Measurements from ENCODE around the gene ARHGAP26. TPM values are rescaled to one million over a fixed set of nuclear protein-coding genes. Genes with fewer than 3 reads are reported as not detected.
"Not testable (repeated sequence)": the region's sequence is repeated elsewhere in the genome, so short reads cannot be mapped to it uniquely, and the experiment has no call there.

The ARHGAP26 gene
- total and polyA plus RNA-seq, 5 donors from 2014 or later: 2.8 to 40.5 (median 5.4) TPM

GRCh38 chr5:142981886-142982820, 212.0 kb downstream of the ARHGAP26 start:
- Mint-ChIP-seq H3K27me3 (no peaks in the 10 kb centered on the region), H3K4me1 (peaks cover 6 to 17% (median 11%) of the 10 kb centered on the region in 4 donors), H3K9me3 (peaks cover 0 to 4% (median 0%) of the 10 kb centered on the region in 7 donors), H3K4me3 (no peak overlapping the region), H3K36me3 (no peaks in the 10 kb centered on the region), H3K27ac (peak overlapping the region in 2 of 3 donors; percentile 20 to 44)
- no peaks in the 10 kb centered on the region for H3K9me3 ChIP-seq (ENCODE audit: control insufficient read depth in 2 of 2, low read length in 2 of 2)
- no peak overlapping the region for H3K4me3 ChIP-seq (ENCODE audit: low read depth, low read length)
- H3K36me3 ChIP-seq (ENCODE audit: control insufficient read depth, insufficient read depth, low read length): no peaks in the 10 kb centered on the region
- ATAC-seq (ENCODE audit: low read depth in 2 of 2) (no peak), DNase-seq (no peak)
- H3K27ac ChIP-seq (ENCODE audit: insufficient read depth, low read length, poor library complexity, severe bottlenecking): no peak overlapping the region
- no peaks in the 10 kb centered on the region for H3K4me1 ChIP-seq (ENCODE audit: control insufficient read depth, insufficient read depth, low read length, poor library complexity, severe bottlenecking)
- no peaks in the 10 kb centered on the region for H3K27me3 ChIP-seq (ENCODE audit: control insufficient read depth, insufficient read depth, low read length)

GRCh38 chr5:142982821-142983200, 212.6 kb downstream of the ARHGAP26 start:
- no peaks in the 10 kb centered on the region for H3K36me3 Mint-ChIP-seq
- H3K36me3 ChIP-seq (ENCODE audit: control insufficient read depth, insufficient read depth, low read length): no peaks in the 10 kb centered on the region

GRCh38 chr5:142984011-142984410, 213.8 kb downstream of the ARHGAP26 start:
- Mint-ChIP-seq H3K27me3 (no peaks in the 10 kb centered on the region), H3K4me1 (peaks cover 0 to 14% (median 8%) of the 10 kb centered on the region in 4 donors), H3K36me3 (peaks cover 8% of the 10 kb centered on the region), H3K9me3 (peaks cover 0 to 13% (median 5%) of the 10 kb centered on the region in 7 donors), H3K27ac (no peak overlapping the region), H3K4me3 (no peak overlapping the region)
- Histone ChIP-seq H3K9me3 (ENCODE audit: control insufficient read depth in 2 of 2, low read length in 2 of 2) (no peaks in the 10 kb centered on the region), H3K4me1 (ENCODE audit: control insufficient read depth, insufficient read depth, low read length, poor library complexity, severe bottlenecking) (no peaks in the 10 kb centered on the region), H3K4me3 (ENCODE audit: low read depth, low read length) (no peak overlapping the region), H3K27ac (ENCODE audit: insufficient read depth, low read length, poor library complexity, severe bottlenecking) (no peak overlapping the region), H3K36me3 (ENCODE audit: control insufficient read depth, insufficient read depth, low read length) (no peaks in the 10 kb centered on the region), H3K27me3 (ENCODE audit: control insufficient read depth, insufficient read depth, low read length) (no peaks in the 10 kb centered on the region)
- no peak for DNase-seq
- no peak for ATAC-seq (ENCODE audit: low read depth in 2 of 2)

More at GRCh38 chr5:142982821-142983200, 212.6 kb downstream of the ARHGAP26 start:
- DNase-seq (no peak), ATAC-seq (ENCODE audit: low read depth in 2 of 2) (no peak)
- Mint-ChIP-seq H3K27me3 (no peaks in the 10 kb centered on the region), H3K9me3 (peaks cover 0 to 4% (median 0%) of the 10 kb centered on the region in 7 donors), H3K4me3 (no peak overlapping the region), H3K27ac (peak overlapping the region in 2 of 3 donors; percentile 20 to 44), H3K4me1 (peaks cover 2 to 17% (median 9%) of the 10 kb centered on the region in 4 donors)
- Histone ChIP-seq H3K9me3 (ENCODE audit: control insufficient read depth in 2 of 2, low read length in 2 of 2) (no peaks in the 10 kb centered on the region), H3K4me1 (ENCODE audit: control insufficient read depth, insufficient read depth, low read length, poor library complexity, severe bottlenecking) (no peaks in the 10 kb centered on the region), H3K4me3 (ENCODE audit: low read depth, low read length) (no peak overlapping the region), H3K27me3 (ENCODE audit: control insufficient read depth, insufficient read depth, low read length) (no peaks in the 10 kb centered on the region), H3K27ac (ENCODE audit: insufficient read depth, low read length, poor library complexity, severe bottlenecking) (no peak overlapping the region)

- H3K27ac Mint-ChIP-seq: no peak overlapping the region
- no peak for DNase-seq
- peaks cover 0 to 14% (median 8%) of the 10 kb centered on the region in 4 donors for H3K4me1 Mint-ChIP-seq
- H3K4me3 ChIP-seq (ENCODE audit: low read depth, low read length): no peak overlapping the region
- ATAC-seq (ENCODE audit: low read depth in 2 of 2): no peak
- H3K4me1 ChIP-seq (ENCODE audit: control insufficient read depth, insufficient read depth, low read length, poor library complexity, severe bottlenecking): no peaks in the 10 kb centered on the region
- H3K27me3 Mint-ChIP-seq: no peaks in the 10 kb centered on the region
- no peaks in the 10 kb centered on the region for H3K36me3 ChIP-seq (ENCODE audit: control insufficient read depth, insufficient read depth, low read length)
- peaks cover 0 to 13% (median 5%) of the 10 kb centered on the region in 7 donors for H3K9me3 Mint-ChIP-seq
- H3K27ac ChIP-seq (ENCODE audit: insufficient read depth, low read length, poor library complexity, severe bottlenecking): no peak overlapping the region
- H3K27me3 ChIP-seq (ENCODE audit: control insufficient read depth, insufficient read depth, low read length): no peaks in the 10 kb centered on the region
- no peaks in the 10 kb centered on the region for H3K9me3 ChIP-seq (ENCODE audit: control insufficient read depth in 2 of 2, low read length in 2 of 2)
- peaks cover 9% of the 10 kb centered on the region for H3K36me3 Mint-ChIP-seq
- H3K4me3 Mint-ChIP-seq: peak overlapping the region in 1 of 4 donors; percentile 8
Measured at GRCh38 chr5:142984525-142984924, 214.3 kb downstream of the ARHGAP26 start.

- peaks cover 13% of the 10 kb centered on the region for H3K36me3 Mint-ChIP-seq
- not testable (repeated sequence) for ATAC-seq (ENCODE audit: low read depth in 2 of 2); H3K4me3 ChIP-seq (ENCODE audit: low read depth, low read length); H3K36me3 ChIP-seq (ENCODE audit: control insufficient read depth, insufficient read depth, low read length); H3K27ac Mint-ChIP-seq; H3K27me3 ChIP-seq (ENCODE audit: control insufficient read depth, insufficient read depth, low read length); H3K9me3 ChIP-seq (ENCODE audit: control insufficient read depth in 2 of 2, low read length in 2 of 2); H3K27me3 Mint-ChIP-seq; H3K4me1 ChIP-seq (ENCODE audit: control insufficient read depth, insufficient read depth, low read length, poor library complexity, severe bottlenecking); H3K27ac ChIP-seq (ENCODE audit: insufficient read depth, low read length, poor library complexity, severe bottlenecking); H3K4me3 Mint-ChIP-seq; H3K4me1 Mint-ChIP-seq; DNase-seq
- peaks cover 0 to 23% (median 6%) of the 10 kb centered on the region in 7 donors for H3K9me3 Mint-ChIP-seq
Measured at GRCh38 chr5:142989270-142989669, 219.1 kb downstream of the ARHGAP26 start.

- not testable (repeated sequence) for H3K9me3 ChIP-seq (ENCODE audit: control insufficient read depth in 2 of 2, low read length in 2 of 2); DNase-seq; H3K27ac ChIP-seq (ENCODE audit: insufficient read depth, low read length, poor library complexity, severe bottlenecking); H3K27ac Mint-ChIP-seq; H3K4me1 ChIP-seq (ENCODE audit: control insufficient read depth, insufficient read depth, low read length, poor library complexity, severe bottlenecking); H3K27me3 Mint-ChIP-seq; H3K36me3 ChIP-seq (ENCODE audit: control insufficient read depth, insufficient read depth, low read length); H3K4me3 Mint-ChIP-seq; H3K4me3 ChIP-seq (ENCODE audit: low read depth, low read length); H3K4me1 Mint-ChIP-seq; H3K27me3 ChIP-seq (ENCODE audit: control insufficient read depth, insufficient read depth, low read length); ATAC-seq (ENCODE audit: low read depth in 2 of 2)
- H3K36me3 Mint-ChIP-seq: peaks cover 17% of the 10 kb centered on the region
- H3K9me3 Mint-ChIP-seq: peaks cover 0 to 23% (median 6%) of the 10 kb centered on the region in 7 donors
Measured at GRCh38 chr5:142990073-142990472, 219.9 kb downstream of the ARHGAP26 start.

- Mint-ChIP-seq H3K27me3 (no peaks in the 10 kb centered on the region), H3K36me3 (peaks cover 22% of the 10 kb centered on the region), H3K9me3 (peaks cover 0 to 11% (median 2%) of the 10 kb centered on the region in 7 donors), H3K4me3 (no peak overlapping the region), H3K27ac (peak overlapping the region in 1 of 3 donors; percentile 5), H3K4me1 (peaks cover 0 to 5% (median 1%) of the 10 kb centered on the region in 4 donors)
- Histone ChIP-seq H3K9me3 (ENCODE audit: control insufficient read depth in 2 of 2, low read length in 2 of 2) (no peaks in the 10 kb centered on the region), H3K36me3 (ENCODE audit: control insufficient read depth, insufficient read depth, low read length) (no peaks in the 10 kb centered on the region), H3K4me3 (ENCODE audit: low read depth, low read length) (no peak overlapping the region), H3K27ac (ENCODE audit: insufficient read depth, low read length, poor library complexity, severe bottlenecking) (no peak overlapping the region), H3K27me3 (ENCODE audit: control insufficient read depth, insufficient read depth, low read length) (no peaks in the 10 kb centered on the region), H3K4me1 (ENCODE audit: control insufficient read depth, insufficient read depth, low read length, poor library complexity, severe bottlenecking) (no peaks in the 10 kb centered on the region)
- no peak for DNase-seq
- no peak for ATAC-seq (ENCODE audit: low read depth in 2 of 2)
Measured at GRCh38 chr5:142994218-142994617, 224.0 kb downstream of the ARHGAP26 start.
